GM18951 (cell line): Measurements from ENCODE around the gene FAM13A.

Source experiments
- POLR2A ChIP-seq: IDR thresholded peaks from 4 replicates; pipeline ENCODE4 v1.6.1; 2011; ENCODE audit warnings: mild to moderate bottlenecking; ENCODE audit not compliant: insufficient read length, insufficient read depth; ENCODE audit errors: extremely low read depth
- in situ Hi-C: fragments of 300-500 bp; cut with MboI; formaldehyde crosslinking; loops from one replicate; pipeline ENCODE4 v1.12.0; 2022; ENCODE audit warnings: low sequenced_read_pairs, mixed read lengths, inconsistent platforms; ENCODE audit not compliant: unreplicated experiment

FAM13A gene

GRCh38 chr4:88981993-88982392 lies 75.0 kb downstream of the FAM13A start:
- in situ Hi-C loops: no loop called here
- no peak for TF ChIP-seq POLR2A

- no peak for TF ChIP-seq POLR2A
- in situ Hi-C loops: no loop called here
Observed at GRCh38 chr4:88981556-88981955, 75.4 kb downstream of the FAM13A start.

GRCh38 chr4:88979276-88979675 lies 77.7 kb downstream of the FAM13A start:
- TF ChIP-seq POLR2A: no peak
- in situ Hi-C loops: no loop called here

- no peak for TF ChIP-seq POLR2A
- in situ Hi-C loops: no loop called here
Observed at GRCh38 chr4:88976775-88977035, 80.3 kb downstream of the FAM13A start.

- TF ChIP-seq POLR2A: no peak
Observed at GRCh38 chr4:88975958-88976774, 80.8 kb downstream of the FAM13A start.

GRCh38 chr4:88971536-88971935 lies 85.4 kb downstream of the FAM13A start:
- no peak for TF ChIP-seq POLR2A
- in situ Hi-C loops: no loop called here

More at GRCh38 chr4:88975958-88976774, 80.8 kb downstream of the FAM13A start:
- in situ Hi-C loops: no loop called here

- TF ChIP-seq POLR2A: no peak
- in situ Hi-C loops: no loop called here
Observed at GRCh38 chr4:88969746-88970145, 87.2 kb downstream of the FAM13A start.

GRCh38 chr4:88969271-88969670 lies 87.7 kb downstream of the FAM13A start:
- in situ Hi-C loops: no loop called here
- no peak for TF ChIP-seq POLR2A

GRCh38 chr4:88967883-88968331 lies 89.1 kb downstream of the FAM13A start:
- in situ Hi-C loops: no loop called here
- TF ChIP-seq POLR2A: no peak

- TF ChIP-seq POLR2A: no peak
- in situ Hi-C loops: no loop called here
Observed at GRCh38 chr4:88965053-88965452, 91.9 kb downstream of the FAM13A start.

GRCh38 chr4:88964450-88964849 lies 92.5 kb downstream of the FAM13A start:
- in situ Hi-C loops: no loop called here
- TF ChIP-seq POLR2A: no peak

GRCh38 chr4:88963817-88964216 lies 93.2 kb downstream of the FAM13A start:
- in situ Hi-C loops: no loop called here
- no peak for TF ChIP-seq POLR2A

GRCh38 chr4:88962396-88962795 lies 94.6 kb downstream of the FAM13A start:
- in situ Hi-C loops: no loop called here
- TF ChIP-seq POLR2A: no peak

GRCh38 chr4:88960576-88960975 lies 96.4 kb downstream of the FAM13A start:
- TF ChIP-seq POLR2A: no peak
- in situ Hi-C loops: no loop called here
